ENCODE data around the gene TBC1D2B.
"Not testable (repeated sequence)": the region's sequence is repeated elsewhere in the genome, so short reads cannot be mapped to it uniquely, and the experiment has no call there.

The TBC1D2B gene

DNA sequence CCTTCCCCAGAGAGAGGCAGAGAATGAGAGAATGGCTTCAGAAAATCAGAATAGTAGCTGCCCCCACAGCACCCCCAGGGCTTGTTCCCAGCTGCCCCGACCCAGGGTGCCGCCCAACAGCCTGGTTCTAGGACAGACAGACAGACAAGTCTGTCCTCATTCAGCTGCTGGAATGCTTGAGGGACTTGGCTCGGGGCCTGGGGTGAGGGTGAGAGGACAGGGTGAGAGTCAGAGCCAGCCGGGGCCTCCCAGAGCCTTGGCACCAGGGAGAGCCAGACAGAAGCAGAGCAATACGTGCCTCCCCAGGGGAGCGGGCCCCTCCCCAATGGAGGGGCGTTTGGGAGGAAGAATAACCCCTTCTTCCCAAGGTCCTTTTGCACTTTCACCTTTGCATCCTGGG, 105.6 kb downstream of the TBC1D2B start:
- not testable (repeated sequence) for DNase-seq

GRCh38 chr15:77970813-77971360, 106.6 kb downstream of the TBC1D2B start:
- DNase-seq, result not testable (repeated sequence)

- DNase-seq, result no peak
Measured at GRCh38 chr15:77969055-77969454, 108.5 kb downstream of the TBC1D2B start.

DNA sequence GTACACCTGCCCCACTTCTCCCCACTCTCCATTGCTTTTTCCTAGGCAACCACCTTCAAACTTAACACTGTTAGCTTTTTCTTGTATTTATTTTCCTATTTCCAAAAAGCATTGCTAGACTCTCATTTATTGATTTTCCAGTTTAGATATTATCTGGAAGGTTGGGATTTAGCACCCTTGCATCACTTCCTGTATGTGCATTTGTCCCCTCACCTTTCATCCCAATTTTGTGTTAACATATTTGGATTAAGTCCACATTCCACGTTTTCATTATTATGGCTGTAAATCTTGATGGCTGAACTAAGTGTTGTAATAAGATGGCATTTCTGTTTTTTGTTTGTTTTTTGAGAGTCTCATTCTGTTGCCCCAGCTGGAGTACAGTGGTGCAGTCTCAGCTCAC, 109.7 kb downstream of the TBC1D2B start:
- DNase-seq, result no peak

DNA sequence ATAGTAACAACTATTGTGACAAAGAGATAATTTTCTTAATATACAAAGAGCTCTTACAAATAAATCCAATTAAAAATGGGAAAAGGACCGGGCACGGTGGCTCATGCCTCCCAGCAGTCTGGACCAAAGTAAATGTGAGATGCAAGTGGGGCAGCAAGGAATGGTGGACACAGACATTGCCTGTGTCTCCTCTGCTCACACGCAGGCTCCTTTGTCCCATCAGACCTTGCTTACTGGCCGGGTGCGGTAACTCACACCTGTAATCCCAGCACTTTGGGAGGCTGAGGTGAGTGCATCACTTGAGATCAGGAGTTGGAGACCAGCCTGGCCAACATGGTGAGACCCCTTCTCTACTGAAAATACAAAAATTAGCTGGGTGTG, 110.3 kb downstream of the TBC1D2B start:
- DNase-seq, result not testable (repeated sequence)

- peak; percentile 42 to 61 for DNase-seq
Measured at GRCh38 chr15:77966540-77967234, 110.8 kb downstream of the TBC1D2B start.

- no peak for DNase-seq
Measured at GRCh38 chr15:77964193-77964592, 113.3 kb downstream of the TBC1D2B start.

GRCh38 chr15:77959432-77959879, 118.1 kb downstream of the TBC1D2B start:
- peak; percentile 82 to 87 for DNase-seq

DNA sequence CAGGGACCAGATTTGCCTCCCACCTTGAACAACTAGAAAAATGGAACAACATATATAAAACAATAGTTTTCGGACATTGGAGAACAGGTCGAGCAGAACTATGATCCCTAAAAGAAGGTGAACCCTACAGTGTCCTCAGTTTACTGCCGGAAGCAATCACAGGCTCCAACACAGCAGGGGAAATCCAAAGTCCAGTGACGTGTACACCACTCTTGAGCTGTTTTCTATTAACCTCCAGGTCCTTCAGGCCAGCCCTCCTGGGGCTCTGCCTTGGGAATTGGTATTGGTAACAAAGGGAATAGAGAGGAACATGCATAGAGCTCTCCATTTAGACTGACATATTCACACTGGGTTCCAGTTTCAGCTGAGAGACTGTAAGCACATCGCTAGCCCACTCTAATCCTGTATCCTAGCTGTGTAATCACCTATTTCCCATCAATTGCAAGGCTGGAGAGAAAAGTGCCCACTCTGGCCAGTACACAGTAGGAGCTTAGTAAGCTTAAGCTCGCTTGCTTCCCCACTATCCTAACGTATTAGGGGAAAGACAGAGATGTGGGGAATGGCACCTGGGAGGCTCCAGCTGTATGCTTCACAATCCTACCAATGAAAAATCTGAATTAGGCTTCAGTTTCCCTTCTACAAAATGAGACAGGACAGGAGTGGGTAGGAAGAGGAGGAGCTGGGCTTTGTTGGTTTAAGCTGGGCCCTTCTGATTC, 118.6 kb downstream of the TBC1D2B start:
- not testable (repeated sequence) for DNase-seq

- DNase-seq, result not testable (repeated sequence)
Measured at GRCh38 chr15:77958021-77958420, 119.5 kb downstream of the TBC1D2B start.

GRCh38 chr15:77953926-77954325, 123.6 kb downstream of the TBC1D2B start:
- DNase-seq, result peak; percentile 37 to 58

GRCh38 chr15:77952928-77953446, 124.5 kb downstream of the TBC1D2B start:
- DNase-seq, result not testable (repeated sequence)

- DNase-seq, result not testable (repeated sequence)
Measured at GRCh38 chr15:77951105-77951786, 126.3 kb downstream of the TBC1D2B start.

DNA sequence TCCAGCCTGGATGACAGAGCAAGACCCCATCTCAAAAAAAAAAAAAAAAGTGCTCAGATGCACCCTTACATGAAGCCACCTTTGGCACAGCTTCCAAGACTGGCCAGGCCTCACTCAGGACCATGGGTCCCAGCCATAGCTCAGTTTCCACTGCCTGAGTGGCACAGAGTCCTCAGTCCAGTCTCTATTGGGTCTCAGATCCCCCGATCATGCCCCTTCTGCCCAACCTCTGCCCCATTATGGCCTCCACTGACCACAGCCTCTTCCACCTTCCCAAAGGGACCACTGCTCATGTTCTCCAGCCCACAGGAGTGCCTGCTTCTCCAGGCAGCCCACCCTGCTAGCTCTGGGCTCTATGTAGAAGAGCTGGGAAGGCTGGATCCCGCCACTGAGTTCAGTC, 127.0 kb downstream of the TBC1D2B start:
- DNase-seq, result not testable (repeated sequence)

- DNase-seq, result no peak
Measured at GRCh38 chr15:77945566-77945965, 131.9 kb downstream of the TBC1D2B start.

Measured in activated CD4-positive, alpha-beta T cell treated with anti-CD3 and anti-CD28 coated beads, Interleukin-2, amount 50 U/mL, for 48 hours (primary cell).